Suprapubic skin (tissue), 4 donors: ENCODE data around the gene MCAM. TPM values are rescaled to one million over a fixed set of nuclear protein-coding genes. Genes with fewer than 3 reads are reported as not detected.

ENCODE experiments used
- DNase-seq, 2 donors: peaks; one replicate each; pipeline ENCODE4 v3.0.0-alpha.2; 2019; ENCODE audit warnings: low spot score in 2 of 2
- H3K27ac ChIP-seq: fragments of 200-600 bp; sonication (generic); one replicate; pipeline ENCODE4 v1.5.1; 2019
- H3K27me3 ChIP-seq: fragments of 200-600 bp; sonication (generic); one replicate; pipeline ENCODE4 v1.5.1; 2019
- H3K36me3 ChIP-seq: fragments of 200-600 bp; sonication (generic); one replicate; pipeline ENCODE4 v1.5.1; 2019
- H3K4me1 ChIP-seq: fragments of 200-600 bp; sonication (generic); one replicate; pipeline ENCODE4 v1.5.1; 2019
- H3K4me3 ChIP-seq: fragments of 200-600 bp; sonication (generic); one replicate; pipeline ENCODE4 v1.5.1; 2019; ENCODE audit warnings: mild to moderate bottlenecking
- H3K9me3 ChIP-seq: fragments of 200-600 bp; sonication (generic); one replicate; pipeline ENCODE4 v1.5.1; 2019
- CTCF ChIP-seq, 2 donors: fragments of 200-600 bp in 1 of 2; fragments of 450-650 bp in 1 of 2; sonication (generic) in 1 of 2; IDR thresholded peaks; one replicate each; pipeline ENCODE4 v1.5.1; 2016 to 2019; ENCODE audit warnings: antibody characterized with exemption in 2 of 2, mild to moderate bottlenecking in 1 of 2, moderate library complexity in 1 of 2
- EP300 ChIP-seq: sonication (generic); formaldehyde crosslinking; IDR thresholded peaks from one replicate; pipeline ENCODE4 v1.6.1; 2017; ENCODE audit warnings: antibody characterized with exemption
- POLR2A ChIP-seq, 2 donors: fragments of 450-650 bp; IDR thresholded peaks; one replicate each; pipeline ENCODE4 v1.6.1; 2017; ENCODE audit warnings: antibody characterized with exemption in 2 of 2, mild to moderate bottlenecking in 2 of 2, moderate library complexity in 2 of 2
- POLR2AphosphoS5 ChIP-seq, 3 donors: sonication (generic); formaldehyde crosslinking; IDR thresholded peaks; one replicate each; pipeline ENCODE4 v1.6.1; 2017; ENCODE audit warnings: antibody characterized with exemption in 3 of 3
- WGBS: methylation state at CpG from one replicate; pipeline ENCODE4 v1.1.5; 2018; 5-methylcytosine and 5-hydroxymethylcytosine counted together
- total RNA-seq, 4 donors: library from RNA; depleted of rRNA; stranded (reverse); fragments of >200 nt; gene quantifications; one replicate each; pipeline ENCODE4 v1.1.0, GENCODE V29; 2016

The MCAM gene
- total RNA-seq, 4 donors from 2014 or later = 104 to 163 (median 124) TPM

DNA sequence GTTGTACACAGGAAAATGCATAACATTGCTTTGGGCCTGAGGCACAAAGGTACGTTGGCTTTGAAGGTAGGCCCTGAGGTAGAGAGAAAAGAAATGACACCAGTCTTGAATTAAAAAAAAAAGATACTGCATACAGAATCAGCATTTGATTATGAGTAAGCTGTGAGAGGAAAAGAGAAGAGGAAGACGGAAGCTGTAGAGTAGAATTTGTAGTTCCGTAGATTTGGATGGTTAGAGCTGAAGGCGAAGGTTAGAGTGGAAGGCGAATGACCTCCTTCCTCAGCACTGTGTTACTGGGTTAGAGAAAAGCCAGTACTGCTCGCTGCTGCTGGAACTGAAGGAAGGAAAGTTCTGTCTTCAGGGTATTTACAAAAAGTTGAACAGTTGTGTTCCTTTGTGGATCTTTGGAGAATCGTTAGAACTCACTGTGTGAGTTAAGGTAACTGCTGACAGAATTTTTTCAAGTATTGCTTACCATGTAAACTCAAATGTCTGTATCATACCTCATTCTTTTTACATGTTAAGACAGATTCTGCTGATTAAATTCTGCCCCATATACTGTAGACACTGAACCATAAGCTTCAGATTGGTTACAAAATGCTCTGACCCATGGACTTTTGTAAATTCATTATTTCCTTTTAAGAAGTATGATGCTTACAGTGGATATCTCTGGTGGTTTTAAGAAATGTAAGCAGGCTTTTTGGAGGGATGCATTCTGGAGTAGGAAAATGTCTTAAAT lies 50.2 kb downstream of the MCAM start:
- Histone ChIP-seq H3K9me3 (no peaks in the 10 kb centered on the region), H3K36me3 (no peaks in the 10 kb centered on the region), H3K4me1 (peaks cover 4% of the 10 kb centered on the region), H3K27me3 (no peaks in the 10 kb centered on the region), H3K4me3 (no peak overlapping the region), H3K27ac (no peak overlapping the region)
- TF ChIP-seq POLR2AphosphoS5 (IDR thresholded peaks at IDR 0.05) (no peak), CTCF (IDR thresholded peaks at IDR 0.05) (no peak), EP300 (no peak), POLR2A (IDR thresholded peaks at IDR 0.05) (no peak)
- whole genome bisulfite sequencing = 76% methylated on average over 7 of the region's 7 CpGs
- DNase-seq = no peak

GRCh38 chr11:119266063-119266462 lies 50.9 kb downstream of the MCAM start:
- no peaks in the 10 kb centered on the region for H3K36me3 ChIP-seq
- no peaks in the 10 kb centered on the region for H3K9me3 ChIP-seq
- no peak overlapping the region for H3K27ac ChIP-seq
- peaks cover 4% of the 10 kb centered on the region for H3K4me1 ChIP-seq
- WGBS = 87% methylated on average over 3 of the region's 3 CpGs
- TF ChIP-seq POLR2AphosphoS5 (IDR thresholded peaks at IDR 0.05) = no peak
- no peak for TF ChIP-seq POLR2A (IDR thresholded peaks at IDR 0.05)
- no peak for TF ChIP-seq CTCF (IDR thresholded peaks at IDR 0.05)
- TF ChIP-seq EP300 = no peak
- no peak overlapping the region for H3K4me3 ChIP-seq
- DNase-seq = no peak
- no peaks in the 10 kb centered on the region for H3K27me3 ChIP-seq

DNA sequence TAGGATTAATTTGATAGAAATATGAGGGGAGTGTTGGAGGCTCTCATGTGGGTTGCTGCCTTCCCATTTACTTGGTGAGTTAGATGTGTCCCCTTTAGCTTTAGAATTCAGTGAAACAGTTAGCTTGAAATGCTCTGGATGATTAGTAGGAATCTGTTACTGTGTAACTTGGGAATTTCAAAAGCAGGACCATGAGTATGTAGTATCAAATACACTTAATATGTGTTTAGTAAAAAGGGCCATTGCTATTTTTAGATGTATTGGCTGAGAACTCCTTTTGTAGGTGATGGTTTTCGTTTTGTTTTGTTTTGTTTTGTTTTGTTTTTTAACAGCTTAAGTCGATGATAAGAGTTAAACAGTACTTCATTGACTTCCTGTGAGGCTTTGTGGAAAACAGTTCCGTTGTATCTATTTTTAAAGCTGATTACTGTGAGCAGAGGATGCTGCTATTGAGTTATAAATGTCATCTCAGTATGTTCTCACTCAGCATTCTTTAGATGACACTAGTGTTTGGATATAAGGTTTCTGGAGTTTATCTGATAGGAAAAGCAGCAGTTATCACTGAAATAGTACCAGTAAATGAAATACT lies 53.5 kb downstream of the MCAM start:
- TF ChIP-seq CTCF (IDR thresholded peaks at IDR 0.05) = no peak
- TF ChIP-seq EP300 = no peak
- TF ChIP-seq POLR2A (IDR thresholded peaks at IDR 0.05) = no peak
- no peak for TF ChIP-seq POLR2AphosphoS5 (IDR thresholded peaks at IDR 0.05)
- 41% methylated on average over 3 of the region's 3 CpGs for WGBS
- H3K27ac ChIP-seq = no peak overlapping the region

DNA sequence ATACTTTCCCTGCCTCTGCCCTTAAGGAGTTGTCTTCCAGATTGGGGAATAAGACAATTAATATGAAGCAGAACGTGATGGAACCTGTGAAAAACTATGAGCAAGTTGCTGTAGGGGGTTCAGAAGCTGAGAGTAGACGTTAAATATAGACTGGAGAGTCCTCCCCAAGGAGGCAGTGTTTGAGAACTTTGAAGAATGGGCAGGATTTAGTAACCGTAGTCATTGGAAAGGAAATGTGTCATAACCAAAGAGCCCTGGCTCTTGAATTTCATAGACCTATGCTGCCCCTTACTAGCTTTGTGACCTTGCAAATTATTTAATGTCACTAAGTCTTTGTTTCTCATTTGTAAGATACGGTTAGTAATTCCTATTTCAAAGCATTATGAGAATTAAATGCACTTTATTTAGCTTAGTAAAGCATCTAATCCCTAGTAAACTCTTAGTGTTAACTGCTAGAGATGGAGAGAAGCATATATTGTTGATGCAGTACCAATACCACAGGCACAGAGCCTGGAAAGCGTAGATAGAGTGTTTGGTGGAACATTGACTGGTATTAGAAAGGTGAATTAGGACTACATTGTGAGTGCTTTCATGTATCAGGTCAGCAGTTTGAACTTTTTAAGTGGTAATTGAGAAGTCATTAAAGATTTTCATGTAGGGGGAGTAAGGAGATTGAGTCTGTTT lies 54.1 kb downstream of the MCAM start:
- WGBS = 57% methylated on average over 5 of the region's 5 CpGs
- Histone ChIP-seq H3K27me3 (no peaks in the 10 kb centered on the region), H3K4me3 (no peak overlapping the region), H3K27ac (no peak overlapping the region), H3K9me3 (no peaks in the 10 kb centered on the region), H3K4me1 (peaks cover 4% of the 10 kb centered on the region), H3K36me3 (no peaks in the 10 kb centered on the region)
- TF ChIP-seq POLR2A (IDR thresholded peaks at IDR 0.05) = no peak
- no peak for DNase-seq

More for the DNA sequence above, 53.5 kb downstream of the MCAM start:
- Histone ChIP-seq H3K4me1 (peaks cover 4% of the 10 kb centered on the region), H3K4me3 (no peak overlapping the region), H3K9me3 (no peaks in the 10 kb centered on the region), H3K27me3 (no peaks in the 10 kb centered on the region), H3K36me3 (no peaks in the 10 kb centered on the region)
- no peak for DNase-seq

GRCh38 chr11:119258983-119259382 lies 57.9 kb downstream of the MCAM start:
- Histone ChIP-seq H3K27me3 (no peaks in the 10 kb centered on the region), H3K4me1 (peaks cover 4% of the 10 kb centered on the region), H3K9me3 (no peaks in the 10 kb centered on the region), H3K4me3 (no peak overlapping the region), H3K27ac (no peak overlapping the region), H3K36me3 (no peaks in the 10 kb centered on the region)
- DNase-seq = no peak
- TF ChIP-seq CTCF (IDR thresholded peaks at IDR 0.05) (no peak), POLR2A (IDR thresholded peaks at IDR 0.05) (no peak), EP300 (no peak)
- WGBS = 81% methylated on average over 3 of the region's 3 CpGs

Other genes with a start within 250 kb of the MCAM start
- gene VPS11, start 249.3 kb downstream of the MCAM start, total RNA-seq = 10 to 100 TPM; 37.2 to 57.2 (median 47.9) TPM
- gene HMBS, start 232.2 kb downstream of the MCAM start, total RNA-seq = 10 to 100 TPM in 3 of 4 donors, 1 to 10 TPM in 1; 5.2 to 18.4 (median 13.3) TPM
- 10 to 100 TPM; 21.2 to 32.2 (median 26.9) TPM for gene DPAGT1, start 215.3 kb downstream of the MCAM start, total RNA-seq
- gene C2CD2L, start 209.8 kb downstream of the MCAM start, total RNA-seq = 10 to 100 TPM; 20.1 to 25.9 (median 21.5) TPM
- 10 to 100 TPM; 16.1 to 45.1 (median 26.7) TPM for gene HINFP, start 195.6 kb downstream of the MCAM start, total RNA-seq
- 1 to 10 TPM in 2 of 4 donors, under 1 TPM in 2; 0.26 to 1.6 (median 0.73) TPM for gene ABCG4, start 168.1 kb downstream of the MCAM start, total RNA-seq
- gene NLRX1, start 148.4 kb downstream of the MCAM start, total RNA-seq = 10 to 100 TPM; 20.7 to 31.5 (median 30.4) TPM
- 1 to 10 TPM in 1 of 4 donors, under 1 TPM in 2, not detected in 1; 0.68 to 1.1 (median 0.87) TPM for gene NHERF4, start 131.7 kb downstream of the MCAM start, total RNA-seq
- gene CBL, start 110.8 kb downstream of the MCAM start, total RNA-seq = 10 to 100 TPM; 13.2 to 17.4 (median 17.2) TPM
- gene RNF26, start 17.4 kb upstream of the MCAM start, total RNA-seq = 10 to 100 TPM; 13.3 to 21.4 (median 15.4) TPM
- 1 to 10 TPM; 3.7 to 9.8 (median 4.9) TPM for gene C1QTNF5, start 23.8 kb upstream of the MCAM start, total RNA-seq
- gene MFRP, start 29.6 kb upstream of the MCAM start, total RNA-seq = under 1 TPM in 1 of 4 donors, not detected in 3; 0.11 TPM
- gene USP2, start 64.6 kb upstream of the MCAM start, total RNA-seq = 10 to 100 TPM in 3 of 4 donors, 1 to 10 TPM in 1; 5.9 to 25.4 (median 15.2) TPM
- 10 to 100 TPM in 1 of 4 donors, 1 to 10 TPM in 3; 3.5 to 18.8 (median 6.9) TPM for gene THY1, start 106.0 kb upstream of the MCAM start, total RNA-seq